Measurements from ENCODE around the gene SUMO4. TPM values are rescaled to one million over a fixed set of nuclear protein-coding genes. Genes with fewer than 3 reads are reported as not detected.

SUMO4 gene
- total RNA-seq, 1 donor from 2014 or later = 2.4 TPM

- no peak overlapping the region for H3K27ac Mint-ChIP-seq (ENCODE audit: unreplicated experiment)
- no peak for DNase-seq (ENCODE audit: low read depth, low spot score)
- TF ChIP-seq CTCF (conservative IDR thresholded peaks at IDR 0.05) = no peak
- H3K27me3 Mint-ChIP-seq (ENCODE audit: low read depth) = no peaks in the 10 kb centered on the region
- H3K36me3 Mint-ChIP-seq (ENCODE audit: low read depth) = peaks cover 30% of the 10 kb centered on the region
- no peaks in the 10 kb centered on the region for H3K4me1 Mint-ChIP-seq
- no peaks in the 10 kb centered on the region for H3K9me3 Mint-ChIP-seq
- no peak overlapping the region for H3K4me3 Mint-ChIP-seq
Measured at GRCh38 chr6:149379977-149380376, 20.1 kb upstream of the SUMO4 start.

GRCh38 chr6:149380523-149380922 is 19.5 kb upstream of the SUMO4 start:
- Mint-ChIP-seq H3K4me3 (no peak overlapping the region), H3K36me3 (ENCODE audit: low read depth) (peaks cover 30% of the 10 kb centered on the region), H3K27me3 (ENCODE audit: low read depth) (no peaks in the 10 kb centered on the region), H3K4me1 (no peaks in the 10 kb centered on the region), H3K9me3 (no peaks in the 10 kb centered on the region), H3K27ac (ENCODE audit: unreplicated experiment) (no peak overlapping the region)
- TF ChIP-seq CTCF (conservative IDR thresholded peaks at IDR 0.05) = no peak
- DNase-seq (ENCODE audit: low read depth, low spot score) = no peak

- TF ChIP-seq CTCF (conservative IDR thresholded peaks at IDR 0.05) = no peak
- H3K4me1 Mint-ChIP-seq = no peaks in the 10 kb centered on the region
- peaks cover 2% of the 10 kb centered on the region for H3K9me3 Mint-ChIP-seq
- no peak for DNase-seq (ENCODE audit: low read depth, low spot score)
- H3K4me3 Mint-ChIP-seq = no peak overlapping the region
- H3K36me3 Mint-ChIP-seq (ENCODE audit: low read depth) = peaks cover 37% of the 10 kb centered on the region
- no peaks in the 10 kb centered on the region for H3K27me3 Mint-ChIP-seq (ENCODE audit: low read depth)
- no peak overlapping the region for H3K27ac Mint-ChIP-seq (ENCODE audit: unreplicated experiment)
Measured at GRCh38 chr6:149383371-149383770, 16.7 kb upstream of the SUMO4 start.

GRCh38 chr6:149384464-149384863 is 15.6 kb upstream of the SUMO4 start:
- Mint-ChIP-seq H3K9me3 (peaks cover 2% of the 10 kb centered on the region), H3K27me3 (ENCODE audit: low read depth) (no peaks in the 10 kb centered on the region), H3K4me3 (no peak overlapping the region), H3K36me3 (ENCODE audit: low read depth) (peaks cover 27% of the 10 kb centered on the region), H3K4me1 (no peaks in the 10 kb centered on the region), H3K27ac (ENCODE audit: unreplicated experiment) (no peak overlapping the region)
- DNase-seq (ENCODE audit: low read depth, low spot score) = no peak
- TF ChIP-seq CTCF (conservative IDR thresholded peaks at IDR 0.05) = no peak

GRCh38 chr6:149385998-149386646 is 13.9 kb upstream of the SUMO4 start:
- Mint-ChIP-seq H3K4me1 (no peaks in the 10 kb centered on the region), H3K36me3 (ENCODE audit: low read depth) (peaks cover 28% of the 10 kb centered on the region), H3K4me3 (no peak overlapping the region), H3K27ac (ENCODE audit: unreplicated experiment) (no peak overlapping the region), H3K27me3 (ENCODE audit: low read depth) (no peaks in the 10 kb centered on the region), H3K9me3 (peaks cover 2% of the 10 kb centered on the region)
- no peak for TF ChIP-seq CTCF (conservative IDR thresholded peaks at IDR 0.05)
- DNase-seq (ENCODE audit: low read depth, low spot score) = no peak
